GM19372 (cell line): Measurements from ENCODE around the gene STAB1.

Experiments
- ATAC-seq: cut with Tn5 transposase; IDR thresholded peaks from one replicate; pipeline ENCODE4 v1.9.1; 2021; ENCODE audit warnings: mild to moderate bottlenecking, low read depth, moderate library complexity; ENCODE audit not compliant: unreplicated experiment

The STAB1 gene

GRCh38 chr3:52555056-52555455 lies 59.9 kb downstream of the STAB1 start:
- ATAC-seq: no peak

DNA sequence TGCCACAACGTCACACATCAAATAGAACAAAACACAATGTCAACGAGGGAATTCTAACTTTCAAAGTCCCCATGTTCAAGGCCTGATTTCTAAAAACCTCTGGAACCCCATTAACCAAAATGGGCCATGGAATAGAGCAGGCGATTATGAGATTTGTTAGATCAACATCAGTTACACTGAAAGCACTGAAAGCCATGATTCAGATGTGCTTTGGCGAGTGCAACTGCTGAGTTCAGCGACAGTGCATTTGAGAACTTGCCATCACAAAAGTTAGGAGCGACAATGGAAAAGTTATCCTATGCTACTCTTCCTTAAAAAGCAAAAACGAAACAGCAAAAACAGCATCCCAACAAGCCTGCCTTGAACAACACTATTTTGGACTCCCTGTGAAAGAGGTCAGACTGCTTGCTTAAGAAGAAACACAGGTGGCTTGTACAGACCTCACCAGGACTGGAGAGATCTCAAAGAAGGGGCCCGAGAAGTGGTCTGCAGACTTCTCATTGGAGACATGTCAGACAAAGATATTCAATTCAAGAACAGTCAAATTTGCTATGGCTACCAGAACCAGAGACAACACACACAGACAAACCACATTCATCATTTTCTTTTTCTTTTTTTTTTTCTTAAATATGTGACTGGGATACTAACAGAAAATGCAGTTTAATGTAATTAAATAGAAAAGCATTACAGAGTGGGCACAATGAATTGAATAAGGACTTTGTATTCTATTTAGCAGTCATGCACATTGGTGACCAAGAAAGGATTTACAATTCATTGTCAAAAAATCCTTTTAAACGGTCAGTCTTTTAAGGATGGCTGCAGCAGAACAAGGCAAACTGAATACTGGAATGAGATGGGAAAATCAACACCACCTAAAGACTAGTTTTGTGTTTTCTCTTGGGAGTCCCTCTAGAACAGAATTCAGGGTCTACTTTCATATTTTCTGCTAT lies 62.1 kb downstream of the STAB1 start:
- ATAC-seq: no peak

DNA sequence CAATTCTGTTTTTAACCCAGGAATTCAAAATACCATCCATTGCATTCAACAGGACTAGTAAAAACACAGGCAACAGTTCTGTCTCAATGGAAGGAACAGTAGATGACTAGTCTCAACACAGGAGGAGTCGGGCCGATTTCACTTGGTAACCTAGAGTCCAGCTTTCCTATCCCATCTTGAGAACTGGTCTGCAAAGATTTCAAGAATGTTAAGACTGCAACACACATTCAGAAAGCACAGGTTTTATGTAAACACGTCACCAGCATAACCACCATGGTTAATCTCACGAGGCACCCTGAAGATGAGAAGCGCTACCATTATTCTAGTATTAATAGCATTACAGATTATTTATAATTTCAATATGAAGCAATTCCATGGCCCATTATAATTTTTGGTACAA lies 63.3 kb downstream of the STAB1 start:
- no peak for ATAC-seq

GRCh38 chr3:52561028-52561747 lies 66.0 kb downstream of the STAB1 start:
- no peak for ATAC-seq

DNA sequence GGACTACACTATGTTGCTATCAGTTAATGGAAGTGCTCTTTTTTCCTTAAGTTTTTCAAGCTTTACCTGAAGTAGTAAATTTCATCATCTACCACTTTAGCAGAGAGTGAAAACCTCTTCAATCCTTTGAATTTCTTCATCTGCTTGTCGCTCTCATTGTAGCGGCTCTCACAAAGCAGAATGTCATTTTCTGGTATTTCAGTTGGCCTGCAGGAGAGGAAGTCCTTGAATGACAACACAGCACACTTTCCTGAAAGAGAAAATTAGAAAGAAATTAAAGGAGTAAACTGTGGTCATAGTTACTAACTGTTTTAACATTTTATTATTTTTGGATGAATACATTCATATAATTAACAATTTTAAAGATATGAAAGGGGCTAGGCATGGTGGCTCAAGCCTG lies 68.8 kb downstream of the STAB1 start:
- ATAC-seq: no peak

- no peak for ATAC-seq
These were observed 72.9 kb downstream of the STAB1 start for GRCh38 chr3:52568069-52568468.

DNA sequence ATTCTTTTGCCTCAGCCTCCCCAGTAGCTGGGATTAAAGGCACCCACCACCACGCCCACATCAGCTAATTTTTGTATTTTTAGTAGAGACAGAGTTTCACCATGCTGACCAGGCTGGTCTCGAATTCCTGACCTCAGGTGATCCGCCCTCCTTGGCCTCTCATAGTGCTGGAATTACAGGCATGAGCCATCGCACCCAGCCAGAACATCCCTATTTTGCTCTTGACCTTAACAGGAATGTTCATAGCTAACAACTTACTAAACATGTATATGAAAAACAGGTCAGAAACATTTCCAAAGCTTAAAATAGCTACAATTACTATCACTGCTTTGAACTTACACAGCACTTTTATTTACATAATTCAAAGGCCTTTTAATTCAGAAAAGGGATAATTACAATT lies 74.9 kb downstream of the STAB1 start:
- ATAC-seq: no peak

- ATAC-seq: no peak
These were observed 77.1 kb downstream of the STAB1 start for GRCh38 chr3:52572221-52572620.
